Activated CD4-positive, alpha-beta T cell treated with anti-CD3 and anti-CD28 coated beads, Interleukin-2, amount 50 U/mL, for 16 hours (primary cell): Measurements from ENCODE around the gene ZNF689.

Source experiments
- DNase-seq: peaks from one replicate; pipeline ENCODE4 v3.0.0-alpha.2; 2020

ZNF689 gene

GRCh38 chr16:30559690-30560089, 50.5 kb downstream of the ZNF689 start:
- no peak for DNase-seq

- no peak for DNase-seq
These were observed 51.3 kb downstream of the ZNF689 start for GRCh38 chr16:30558789-30559377.

GRCh38 chr16:30557957-30558788, 52.0 kb downstream of the ZNF689 start, which contains the start of gene ZNF764:
TSS of gene ZNF764 (minus strand) at chr16:30558374. CDS start at chr16:30558182, 192 bp downstream.
- peak; percentile 99 for DNase-seq

- no peak for DNase-seq
These were observed 52.6 kb downstream of the ZNF689 start for GRCh38 chr16:30557707-30557956.

GRCh38 chr16:30556125-30556473, 54.1 kb downstream of the ZNF689 start:
- no peak for DNase-seq

- no peak for DNase-seq
These were observed 54.7 kb downstream of the ZNF689 start for GRCh38 chr16:30555315-30556124.

- no peak for DNase-seq
These were observed 55.5 kb downstream of the ZNF689 start for GRCh38 chr16:30554557-30555314.

- no peak for DNase-seq
These were observed 56.7 kb downstream of the ZNF689 start for GRCh38 chr16:30553393-30553899.

- no peak for DNase-seq
These were observed 57.2 kb downstream of the ZNF689 start for GRCh38 chr16:30552956-30553355.
